Activated CD4-positive, alpha-beta T cell treated with anti-CD3 and anti-CD28 coated beads, Interleukin-2, amount 10 ng/mL, durations not matched to agents 24 days and 14 days (primary cell): ENCODE results near the gene SLC8A1. TPM values are rescaled to one million over a fixed set of nuclear protein-coding genes. Genes with fewer than 3 reads are reported as not detected.

Experiments used
- DNase-seq: peaks from one replicate; pipeline ENCODE4 v3.0.0; 2022
- H3K27ac Mint-ChIP-seq: one replicate; pipeline ENCODE4 v1.8.0; 2022; ENCODE audit warnings: mild to moderate bottlenecking, mixed read lengths
- H3K27me3 Mint-ChIP-seq: one replicate; pipeline ENCODE4 v1.8.0; 2022; ENCODE audit warnings: mixed read lengths
- H3K36me3 Mint-ChIP-seq: one replicate; pipeline ENCODE4 v1.8.0; 2022; ENCODE audit warnings: low read depth, mild to moderate bottlenecking, mixed read lengths
- H3K4me1 Mint-ChIP-seq: one replicate; pipeline ENCODE4 v1.8.0; 2021; ENCODE audit warnings: mixed read lengths
- H3K4me3 Mint-ChIP-seq: one replicate; pipeline ENCODE4 v1.8.0; 2022; ENCODE audit warnings: mild to moderate bottlenecking, moderate library complexity, mixed read lengths
- H3K9me3 Mint-ChIP-seq: one replicate; pipeline ENCODE4 v1.8.0; 2021; ENCODE audit warnings: mixed read lengths
- intact Hi-C: fragments of 100-400 bp; cut with micrococcal nuclease; formaldehyde crosslinking; loops from one replicate; pipeline ENCODE4 v1.15.1; 2023
- total RNA-seq: library from RNA; stranded (reverse); gene quantifications from 2 replicates; pipeline ENCODE4 v1.2.3, GENCODE V29; 2022

SLC8A1 gene
- total RNA-seq, 1 donor from 2014 or later = 5.0 TPM

- Mint-ChIP-seq H3K4me1 (peaks cover 3% of the 10 kb centered on the region), H3K27me3 (peaks cover 3% of the 10 kb centered on the region), H3K27ac (no peak overlapping the region), H3K4me3 (no peak overlapping the region), H3K9me3 (no peaks in the 10 kb centered on the region), H3K36me3 (no peaks in the 10 kb centered on the region)
- intact Hi-C loops = no loop called here
- DNase-seq = no peak
Measured at GRCh38 chr2:40358783-40359182, 93.1 kb downstream of the SLC8A1 start.

GRCh38 chr2:40357667-40358066 lies 94.2 kb downstream of the SLC8A1 start:
- no peak for DNase-seq
- intact Hi-C loops = no loop called here
- Mint-ChIP-seq H3K4me1 (peaks cover 3% of the 10 kb centered on the region), H3K9me3 (no peaks in the 10 kb centered on the region), H3K36me3 (no peaks in the 10 kb centered on the region), H3K4me3 (no peak overlapping the region), H3K27me3 (peaks cover 3% of the 10 kb centered on the region), H3K27ac (no peak overlapping the region)

- Mint-ChIP-seq H3K36me3 (no peaks in the 10 kb centered on the region), H3K4me1 (peaks cover 3% of the 10 kb centered on the region), H3K9me3 (no peaks in the 10 kb centered on the region), H3K27me3 (peaks cover 3% of the 10 kb centered on the region), H3K4me3 (no peak overlapping the region), H3K27ac (no peak overlapping the region)
- DNase-seq = no peak
- intact Hi-C loops = no loop called here
Measured at GRCh38 chr2:40355451-40355850, 96.4 kb downstream of the SLC8A1 start.

- DNase-seq = no peak
- intact Hi-C loops = no loop called here
- Mint-ChIP-seq H3K36me3 (no peaks in the 10 kb centered on the region), H3K9me3 (no peaks in the 10 kb centered on the region), H3K27me3 (peaks cover 1% of the 10 kb centered on the region), H3K4me3 (no peak overlapping the region), H3K4me1 (no peaks in the 10 kb centered on the region), H3K27ac (no peak overlapping the region)
Measured at GRCh38 chr2:40353231-40353630, 98.7 kb downstream of the SLC8A1 start.

GRCh38 chr2:40352703-40353099 lies 99.2 kb downstream of the SLC8A1 start:
- DNase-seq = no peak
- Mint-ChIP-seq H3K27ac (no peak overlapping the region), H3K4me1 (no peaks in the 10 kb centered on the region), H3K27me3 (peaks cover 1% of the 10 kb centered on the region), H3K4me3 (no peak overlapping the region), H3K36me3 (no peaks in the 10 kb centered on the region), H3K9me3 (no peaks in the 10 kb centered on the region)
- intact Hi-C loops = no loop called here

GRCh38 chr2:40352041-40352702 lies 99.7 kb downstream of the SLC8A1 start:
- Mint-ChIP-seq H3K4me3 (no peak overlapping the region), H3K27me3 (peaks cover 1% of the 10 kb centered on the region), H3K9me3 (no peaks in the 10 kb centered on the region), H3K27ac (no peak overlapping the region), H3K36me3 (no peaks in the 10 kb centered on the region), H3K4me1 (no peaks in the 10 kb centered on the region)
- intact Hi-C loops = no loop called here
- DNase-seq = no peak

GRCh38 chr2:40348665-40349064 lies 103.2 kb downstream of the SLC8A1 start:
- Mint-ChIP-seq H3K27me3 (no peaks in the 10 kb centered on the region), H3K4me1 (no peaks in the 10 kb centered on the region)
- DNase-seq = no peak

GRCh38 chr2:40348038-40348437 lies 103.9 kb downstream of the SLC8A1 start:
- intact Hi-C loops = no loop called here
- no peaks in the 10 kb centered on the region for H3K9me3 Mint-ChIP-seq
- no peak overlapping the region for H3K27ac Mint-ChIP-seq
- H3K4me3 Mint-ChIP-seq = no peak overlapping the region
- no peaks in the 10 kb centered on the region for H3K4me1 Mint-ChIP-seq
- H3K27me3 Mint-ChIP-seq = no peaks in the 10 kb centered on the region
- H3K36me3 Mint-ChIP-seq = no peaks in the 10 kb centered on the region
- no peak for DNase-seq

More at GRCh38 chr2:40348665-40349064, 103.2 kb downstream of the SLC8A1 start:
- intact Hi-C loops = no loop called here
- H3K36me3 Mint-ChIP-seq = no peaks in the 10 kb centered on the region
- H3K4me3 Mint-ChIP-seq = no peak overlapping the region
- no peaks in the 10 kb centered on the region for H3K9me3 Mint-ChIP-seq
- H3K27ac Mint-ChIP-seq = no peak overlapping the region

GRCh38 chr2:40346535-40347354 lies 105.1 kb downstream of the SLC8A1 start:
- intact Hi-C loops = no loop called here
- Mint-ChIP-seq H3K27ac (no peak overlapping the region), H3K4me3 (no peak overlapping the region), H3K36me3 (no peaks in the 10 kb centered on the region), H3K27me3 (no peaks in the 10 kb centered on the region), H3K9me3 (no peaks in the 10 kb centered on the region), H3K4me1 (no peaks in the 10 kb centered on the region)
- DNase-seq = no peak

- H3K9me3 Mint-ChIP-seq = no peaks in the 10 kb centered on the region
- H3K4me1 Mint-ChIP-seq = no peaks in the 10 kb centered on the region
- H3K27ac Mint-ChIP-seq = no peak overlapping the region
- no peaks in the 10 kb centered on the region for H3K27me3 Mint-ChIP-seq
- H3K36me3 Mint-ChIP-seq = no peaks in the 10 kb centered on the region
- no peak for DNase-seq
- intact Hi-C loops = no loop called here
- no peak overlapping the region for H3K4me3 Mint-ChIP-seq
Measured at GRCh38 chr2:40344364-40344763, 107.5 kb downstream of the SLC8A1 start.

GRCh38 chr2:40343902-40344301 lies 108.0 kb downstream of the SLC8A1 start:
- no peaks in the 10 kb centered on the region for H3K9me3 Mint-ChIP-seq
- no peak overlapping the region for H3K4me3 Mint-ChIP-seq
- no peak for DNase-seq
- H3K36me3 Mint-ChIP-seq = no peaks in the 10 kb centered on the region
- H3K27ac Mint-ChIP-seq = no peak overlapping the region
- no peaks in the 10 kb centered on the region for H3K27me3 Mint-ChIP-seq
- intact Hi-C loops = no loop called here
- no peaks in the 10 kb centered on the region for H3K4me1 Mint-ChIP-seq

GRCh38 chr2:40341198-40341597 lies 110.7 kb downstream of the SLC8A1 start:
- no peak for DNase-seq
- H3K27me3 Mint-ChIP-seq = no peaks in the 10 kb centered on the region
- intact Hi-C loops = no loop called here
- H3K9me3 Mint-ChIP-seq = no peaks in the 10 kb centered on the region
- no peak overlapping the region for H3K27ac Mint-ChIP-seq
- no peaks in the 10 kb centered on the region for H3K36me3 Mint-ChIP-seq
- H3K4me3 Mint-ChIP-seq = no peak overlapping the region
- H3K4me1 Mint-ChIP-seq = no peaks in the 10 kb centered on the region

GRCh38 chr2:40339026-40339425 lies 112.9 kb downstream of the SLC8A1 start:
- Mint-ChIP-seq H3K4me1 (no peaks in the 10 kb centered on the region), H3K27me3 (no peaks in the 10 kb centered on the region), H3K4me3 (no peak overlapping the region), H3K9me3 (no peaks in the 10 kb centered on the region), H3K36me3 (no peaks in the 10 kb centered on the region), H3K27ac (no peak overlapping the region)
- no peak for DNase-seq
- intact Hi-C loops = no loop called here

GRCh38 chr2:40332191-40332826 lies 119.6 kb downstream of the SLC8A1 start:
- Mint-ChIP-seq H3K9me3 (no peaks in the 10 kb centered on the region), H3K36me3 (no peaks in the 10 kb centered on the region), H3K27ac (no peak overlapping the region), H3K27me3 (no peaks in the 10 kb centered on the region), H3K4me1 (no peaks in the 10 kb centered on the region), H3K4me3 (no peak overlapping the region)
- intact Hi-C loops = no loop called here
- no peak for DNase-seq
